Endodermal cell (in vitro differentiated cells): ENCODE results near the gene PCIF1. TPM values are rescaled to one million over a fixed set of nuclear protein-coding genes. Genes with fewer than 3 reads are reported as not detected.
"Not testable (repeated sequence)": the region's sequence is repeated elsewhere in the genome, so short reads cannot be mapped to it uniquely, and the experiment has no call there.

Experiments
- DNase-seq: peaks from one replicate; pipeline ENCODE4 v3.0.0-alpha.2; 2017
- H3K27ac ChIP-seq: 2 replicates; pipeline ENCODE4 v1.5.1; 2013; ENCODE audit warnings: mild to moderate bottlenecking, low read depth, low read length, moderate library complexity
- H3K27me3 ChIP-seq: 2 replicates; pipeline ENCODE4 v1.6.1; 2013; ENCODE audit warnings: mild to moderate bottlenecking, low read length, moderate library complexity; ENCODE audit not compliant: insufficient read depth, control insufficient read depth, poor library complexity, severe bottlenecking
- H3K36me3 ChIP-seq: 2 replicates; pipeline ENCODE4 v1.7.0; 2013; ENCODE audit warnings: mild to moderate bottlenecking, low read length, moderate library complexity; ENCODE audit not compliant: control insufficient read depth, insufficient read depth
- H3K4me1 ChIP-seq: one replicate; pipeline ENCODE4 v1.7.0; 2013; ENCODE audit warnings: low read length; ENCODE audit not compliant: control insufficient read depth, insufficient read depth
- H3K4me3 ChIP-seq: 2 replicates; pipeline ENCODE4 v1.5.1; 2013; ENCODE audit warnings: mild to moderate bottlenecking, low read length, moderate library complexity
- H3K9ac ChIP-seq: 2 replicates; pipeline ENCODE4 v1.6.1; 2013; ENCODE audit warnings: mild to moderate bottlenecking, low read length, moderate library complexity; ENCODE audit not compliant: poor library complexity, severe bottlenecking; ENCODE audit errors: extremely low read depth
- H3K9me3 ChIP-seq: 2 replicates; pipeline ENCODE4 v1.6.1; 2013; ENCODE audit warnings: mild to moderate bottlenecking, low read length, moderate library complexity; ENCODE audit not compliant: control insufficient read depth
- H3K27ac Mint-ChIP-seq: 2 replicates; pipeline ENCODE4 v1.8.0; 2020; ENCODE audit warnings: mixed read lengths
- H3K27me3 Mint-ChIP-seq: 2 replicates; pipeline ENCODE4 v1.8.0; 2021; ENCODE audit warnings: mild to moderate bottlenecking, mixed read lengths; ENCODE audit not compliant: insufficient read depth
- H3K36me3 Mint-ChIP-seq: 2 replicates; pipeline ENCODE4 v1.8.0; 2020; ENCODE audit warnings: low read depth, mixed read lengths
- H3K4me1 Mint-ChIP-seq: 2 replicates; pipeline ENCODE4 v1.8.0; 2020; ENCODE audit warnings: mixed read lengths
- H3K4me3 Mint-ChIP-seq: 2 replicates; pipeline ENCODE4 v1.8.0; 2020; ENCODE audit warnings: mild to moderate bottlenecking, moderate library complexity, mixed read lengths
- H3K9me3 Mint-ChIP-seq: 2 replicates; pipeline ENCODE4 v1.8.0; 2020; ENCODE audit warnings: mild to moderate bottlenecking, mixed read lengths
- WGBS, 2 experiments: methylation state at CpG; one replicate each; pipeline versions ENCODE4 v1.1.5 to v1.1.7; 2013; ENCODE audit warnings: missing lambda C conversion rate in 2 of 2, mixed read lengths in 1 of 2; ENCODE audit not compliant: insufficient coverage in 1 of 2, insufficient read length in 1 of 2; 5-methylcytosine and 5-hydroxymethylcytosine counted together
- total RNA-seq, 2 donors: library from RNA; stranded (reverse); fragmentation: NEBNext Ultra II Directional in 1 of 2; extraction: Animal tissue kit (Norgen Biotek cat#: 25700) in 1 of 2; gene quantifications; 2 replicates in 1 of 2; 3 replicates in 1 of 2; pipeline ENCODE4 v1.2.1, GENCODE V29; 2021
- TF ChIP-seq, protein P1 (sequence below): fragments of 200-600 bp; sonication (generic); conservative IDR thresholded peaks from 2 replicates; pipeline ENCODE4 v1.5.0; 2021; ENCODE audit warnings: antibody characterized with exemption, mild to moderate bottlenecking

Gene PCIF1
- total RNA-seq, 2 donors from 2014 or later: 22.0 to 34.5 TPM

DNA sequence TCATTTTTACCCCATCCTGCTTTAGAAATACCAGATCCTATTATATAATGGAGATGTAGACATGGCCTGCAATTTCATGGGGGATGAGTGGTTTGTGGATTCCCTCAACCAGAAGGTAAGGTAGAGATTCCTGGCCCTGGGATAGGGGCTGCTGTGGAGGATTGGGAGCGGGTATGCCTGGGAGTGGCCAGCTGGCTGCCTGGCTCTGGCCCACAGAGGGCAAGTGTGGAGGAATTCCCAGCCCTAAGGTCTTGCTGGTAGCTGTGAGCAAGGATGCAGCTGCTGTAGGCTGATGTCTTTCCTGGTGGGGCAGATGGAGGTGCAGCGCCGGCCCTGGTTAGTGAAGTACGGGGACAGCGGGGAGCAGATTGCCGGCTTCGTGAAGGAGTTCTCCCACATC, 36.8 kb upstream of the PCIF1 start:
- Histone ChIP-seq H3K27me3 (no peaks in the 10 kb centered on the region), H3K4me1 (no peaks in the 10 kb centered on the region), H3K9me3 (no peaks in the 10 kb centered on the region), H3K4me3 (no peak overlapping the region), H3K9ac (no peak overlapping the region), H3K36me3 (peaks cover 66% of the 10 kb centered on the region), H3K27ac (no peak overlapping the region)
- Mint-ChIP-seq H3K27me3 (no peaks in the 10 kb centered on the region), H3K27ac (no peak overlapping the region), H3K9me3 (no peaks in the 10 kb centered on the region), H3K4me3 (no peak overlapping the region), H3K4me1 (no peaks in the 10 kb centered on the region), H3K36me3 (peaks cover 47% of the 10 kb centered on the region)
- DNase-seq: no peak
- TF ChIP-seq, protein P1, sequence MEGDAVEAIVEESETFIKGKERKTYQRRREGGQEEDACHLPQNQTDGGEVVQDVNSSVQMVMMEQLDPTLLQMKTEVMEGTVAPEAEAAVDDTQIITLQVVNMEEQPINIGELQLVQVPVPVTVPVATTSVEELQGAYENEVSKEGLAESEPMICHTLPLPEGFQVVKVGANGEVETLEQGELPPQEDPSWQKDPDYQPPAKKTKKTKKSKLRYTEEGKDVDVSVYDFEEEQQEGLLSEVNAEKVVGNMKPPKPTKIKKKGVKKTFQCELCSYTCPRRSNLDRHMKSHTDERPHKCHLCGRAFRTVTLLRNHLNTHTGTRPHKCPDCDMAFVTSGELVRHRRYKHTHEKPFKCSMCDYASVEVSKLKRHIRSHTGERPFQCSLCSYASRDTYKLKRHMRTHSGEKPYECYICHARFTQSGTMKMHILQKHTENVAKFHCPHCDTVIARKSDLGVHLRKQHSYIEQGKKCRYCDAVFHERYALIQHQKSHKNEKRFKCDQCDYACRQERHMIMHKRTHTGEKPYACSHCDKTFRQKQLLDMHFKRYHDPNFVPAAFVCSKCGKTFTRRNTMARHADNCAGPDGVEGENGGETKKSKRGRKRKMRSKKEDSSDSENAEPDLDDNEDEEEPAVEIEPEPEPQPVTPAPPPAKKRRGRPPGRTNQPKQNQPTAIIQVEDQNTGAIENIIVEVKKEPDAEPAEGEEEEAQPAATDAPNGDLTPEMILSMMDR: no peak
- 94 to 98% methylated on average over 6 to 7 of the region's 7 CpGs for WGBS, 2 experiments

DNA sequence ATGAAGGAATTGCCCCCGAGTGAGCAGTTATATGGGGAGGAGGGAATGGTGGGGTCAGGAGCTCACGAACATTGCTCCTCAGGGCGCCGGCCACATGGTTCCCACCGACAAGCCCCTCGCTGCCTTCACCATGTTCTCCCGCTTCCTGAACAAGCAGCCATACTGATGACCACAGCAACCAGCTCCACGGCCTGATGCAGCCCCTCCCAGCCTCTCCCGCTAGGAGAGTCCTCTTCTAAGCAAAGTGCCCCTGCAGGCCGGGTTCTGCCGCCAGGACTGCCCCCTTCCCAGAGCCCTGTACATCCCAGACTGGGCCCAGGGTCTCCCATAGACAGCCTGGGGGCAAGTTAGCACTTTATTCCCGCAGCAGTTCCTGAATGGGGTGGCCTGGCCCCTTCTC, 36.2 kb upstream of the PCIF1 start:
- no peaks in the 10 kb centered on the region for H3K4me1 Mint-ChIP-seq
- no peak overlapping the region for H3K4me3 Mint-ChIP-seq
- no peaks in the 10 kb centered on the region for H3K9me3 Mint-ChIP-seq
- Histone ChIP-seq H3K27ac (no peak overlapping the region), H3K36me3 (peaks cover 66% of the 10 kb centered on the region), H3K9me3 (no peaks in the 10 kb centered on the region), H3K27me3 (no peaks in the 10 kb centered on the region), H3K4me3 (no peak overlapping the region), H3K9ac (no peak overlapping the region), H3K4me1 (no peaks in the 10 kb centered on the region)
- H3K27me3 Mint-ChIP-seq: no peaks in the 10 kb centered on the region
- no peak for DNase-seq
- 90 to 100% methylated on average over 5 to 12 of the region's 12 CpGs for WGBS, 2 experiments
- H3K36me3 Mint-ChIP-seq: peaks cover 48% of the 10 kb centered on the region
- no peak overlapping the region for H3K27ac Mint-ChIP-seq
- TF ChIP-seq, protein P1: no peak

DNA sequence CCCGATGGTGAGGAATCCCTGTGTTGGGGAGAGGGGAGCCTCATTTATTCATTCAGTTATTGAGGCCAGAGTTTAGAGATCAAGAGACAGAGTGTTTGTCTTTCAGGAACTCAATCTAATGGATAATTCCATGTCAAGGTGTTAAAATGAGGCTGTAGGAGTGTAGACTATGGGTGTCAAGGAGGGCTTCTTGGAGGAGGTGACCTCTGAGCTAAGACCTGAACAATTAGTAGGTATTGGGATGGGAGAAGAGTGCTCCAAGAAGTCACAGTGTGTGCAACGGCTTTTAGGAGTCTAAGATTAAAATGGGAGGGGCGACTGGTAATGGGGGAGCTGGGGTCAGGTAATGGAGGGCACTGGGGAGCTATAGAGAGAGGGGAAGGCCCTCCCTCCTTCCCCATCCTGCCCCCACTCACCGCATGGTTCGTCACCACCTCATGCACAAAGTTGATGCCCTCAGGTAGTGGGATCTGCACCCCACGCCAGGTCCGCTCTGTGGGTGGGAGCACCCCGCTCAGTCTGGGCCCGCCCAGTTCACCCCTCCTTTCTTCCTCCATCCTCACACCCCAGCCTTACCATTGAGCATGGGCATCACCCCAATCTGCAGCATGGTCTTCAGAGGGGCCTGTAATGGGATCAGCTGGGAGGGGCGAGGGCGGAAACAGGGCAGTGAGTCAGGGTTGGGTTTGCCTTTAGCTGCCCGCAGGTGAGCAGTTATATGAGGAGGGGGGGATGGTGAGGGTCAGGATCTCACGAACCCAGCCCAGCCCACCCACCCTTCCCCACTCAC, 35.2 kb upstream of the PCIF1 start:
- H3K27ac Mint-ChIP-seq: no peak overlapping the region
- Histone ChIP-seq H3K4me1 (no peaks in the 10 kb centered on the region), H3K9ac (no peak overlapping the region), H3K9me3 (no peaks in the 10 kb centered on the region), H3K4me3 (no peak overlapping the region), H3K27ac (no peak overlapping the region), H3K27me3 (no peaks in the 10 kb centered on the region), H3K36me3 (peaks cover 66% of the 10 kb centered on the region)
- no peak for DNase-seq
- WGBS, 2 experiments: 84 to 94% methylated on average over 5 to 12 of the region's 13 CpGs
- no peaks in the 10 kb centered on the region for H3K9me3 Mint-ChIP-seq
- no peak overlapping the region for H3K4me3 Mint-ChIP-seq
- no peaks in the 10 kb centered on the region for H3K4me1 Mint-ChIP-seq
- TF ChIP-seq, protein P1: no peak
- peaks cover 51% of the 10 kb centered on the region for H3K36me3 Mint-ChIP-seq
- H3K27me3 Mint-ChIP-seq: no peaks in the 10 kb centered on the region

DNA sequence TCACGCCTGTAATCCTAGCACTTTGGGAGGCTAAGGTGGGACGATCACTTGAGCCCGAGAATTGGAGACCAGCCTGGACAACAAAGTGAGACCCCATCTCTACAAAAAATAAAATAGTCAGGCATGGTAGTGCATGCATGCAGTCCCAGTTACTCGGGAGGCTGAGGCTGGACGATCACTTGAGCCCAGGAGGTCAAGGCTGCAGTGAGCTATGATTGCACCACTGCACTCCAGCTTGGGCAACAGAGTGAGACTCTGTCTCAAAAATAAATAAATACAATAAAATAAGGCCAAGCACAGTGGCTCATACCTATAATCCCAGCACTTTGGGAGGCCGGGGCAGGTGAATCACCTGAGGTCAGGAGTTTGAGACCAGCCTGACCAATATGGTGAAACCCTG, 33.2 kb upstream of the PCIF1 start:
- H3K36me3 ChIP-seq: peaks cover 78% of the 10 kb centered on the region
- H3K9me3 ChIP-seq, H3K27me3 ChIP-seq, H3K27me3 Mint-ChIP-seq, DNase-seq, H3K27ac Mint-ChIP-seq, H3K4me1 ChIP-seq, H3K4me1 Mint-ChIP-seq, H3K4me3 Mint-ChIP-seq, H3K27ac ChIP-seq, H3K4me3 ChIP-seq, H3K9ac ChIP-seq, H3K9me3 Mint-ChIP-seq: not testable (repeated sequence)
- 90 to 93% methylated on average over 5 to 6 of the region's 6 CpGs for WGBS, 2 experiments
- H3K36me3 Mint-ChIP-seq: peaks cover 63% of the 10 kb centered on the region
